ENCODE data around the gene PCNX2.
"Not testable (repeated sequence)": the region's sequence is repeated elsewhere in the genome, so short reads cannot be mapped to it uniquely, and the experiment has no call there.

Gene PCNX2

GRCh38 chr1:233004451-233004850 lies 291.1 kb downstream of the PCNX2 start:
- TF ChIP-seq SUZ12 (IDR thresholded peaks at IDR 0.05; ENCODE audit: extremely low read depth, insufficient read depth, insufficient read length) (no peak), ZNF274 (IDR thresholded peaks at IDR 0.05; ENCODE audit: low read depth, low read length) (no peak), YY1 (IDR thresholded peaks at IDR 0.05; ENCODE audit: insufficient read depth, insufficient read length) (no peak)
- Histone ChIP-seq H3K9ac (ENCODE audit: insufficient read length, low read depth) (no peak overlapping the region), H3K4me3 (ENCODE audit: insufficient read length, low read depth) (no peak overlapping the region), H3K36me3 (ENCODE audit: insufficient read depth, insufficient read length, low read length) (peaks cover 7% of the 10 kb centered on the region), H3K9me3 (ENCODE audit: insufficient read depth, low read length) (no peaks in the 10 kb centered on the region), H3K27me3 (ENCODE audit: insufficient read depth, insufficient read length) (no peaks in the 10 kb centered on the region), H3K4me1 (ENCODE audit: insufficient read depth, insufficient read length) (no peaks in the 10 kb centered on the region)
- no peak for DNase-seq (ENCODE audit: low read depth, low spot score)

GRCh38 chr1:233003638-233004037 lies 291.9 kb downstream of the PCNX2 start:
- not testable (repeated sequence) for H3K4me1 ChIP-seq (ENCODE audit: insufficient read depth, insufficient read length); H3K9me3 ChIP-seq (ENCODE audit: insufficient read depth, low read length); H3K27me3 ChIP-seq (ENCODE audit: insufficient read depth, insufficient read length); H3K9ac ChIP-seq (ENCODE audit: insufficient read length, low read depth); H3K4me3 ChIP-seq (ENCODE audit: insufficient read length, low read depth); DNase-seq (ENCODE audit: low read depth, low spot score)
- peaks cover 12% of the 10 kb centered on the region for H3K36me3 ChIP-seq (ENCODE audit: insufficient read depth, insufficient read length, low read length)

DNA sequence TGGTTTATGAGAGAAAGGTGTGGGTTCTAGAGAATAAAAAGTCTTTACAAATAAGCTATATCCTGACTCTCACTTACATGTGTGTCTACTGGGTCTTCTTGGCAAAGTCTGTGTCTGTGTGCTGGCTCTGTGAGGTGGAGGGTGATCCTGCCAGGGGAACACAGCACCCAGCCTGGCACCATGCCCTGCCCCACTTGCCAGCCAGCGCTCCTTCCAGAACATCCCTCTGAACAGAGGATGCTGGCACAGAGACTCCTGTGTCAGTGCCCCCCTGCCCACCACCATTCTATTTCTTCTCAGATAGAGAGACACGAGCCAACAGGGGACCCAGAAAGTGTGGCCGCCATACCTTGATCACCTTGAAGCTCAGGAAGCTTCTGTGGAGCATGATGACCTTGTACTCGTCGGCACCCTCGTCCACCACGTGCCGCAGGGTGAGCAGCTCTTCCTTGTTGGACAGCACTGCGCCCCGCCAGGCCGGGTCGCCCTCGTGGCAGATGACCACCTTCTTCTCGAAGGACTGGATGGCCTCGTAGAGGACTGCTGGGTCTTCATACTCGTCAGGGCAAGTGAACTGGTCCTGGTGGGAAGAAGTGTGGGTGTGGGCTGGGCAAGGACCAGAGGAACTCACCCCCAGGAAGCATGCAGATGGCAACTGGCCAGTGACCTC lies 295.4 kb downstream of the PCNX2 start:
- no peaks in the 10 kb centered on the region for H3K27me3 ChIP-seq (ENCODE audit: insufficient read depth, insufficient read length)
- H3K9ac ChIP-seq (ENCODE audit: insufficient read length, low read depth), result no peak overlapping the region
- DNase-seq (ENCODE audit: low read depth, low spot score), result no peak
- peaks cover 2% of the 10 kb centered on the region; the same call in 1 of the 2 replicates for H3K9me3 ChIP-seq (ENCODE audit: insufficient read depth, low read length)
- H3K4me1 ChIP-seq (ENCODE audit: insufficient read depth, insufficient read length), result no peaks in the 10 kb centered on the region
- TF ChIP-seq ZNF274 (IDR thresholded peaks at IDR 0.05; ENCODE audit: low read depth, low read length) (no peak), SUZ12 (IDR thresholded peaks at IDR 0.05; ENCODE audit: extremely low read depth, insufficient read depth, insufficient read length) (no peak), YY1 (IDR thresholded peaks at IDR 0.05; ENCODE audit: insufficient read depth, insufficient read length) (no peak)
- H3K36me3 ChIP-seq (ENCODE audit: insufficient read depth, insufficient read length, low read length), result peaks cover 27% of the 10 kb centered on the region
- no peak overlapping the region for H3K4me3 ChIP-seq (ENCODE audit: insufficient read length, low read depth)

DNA sequence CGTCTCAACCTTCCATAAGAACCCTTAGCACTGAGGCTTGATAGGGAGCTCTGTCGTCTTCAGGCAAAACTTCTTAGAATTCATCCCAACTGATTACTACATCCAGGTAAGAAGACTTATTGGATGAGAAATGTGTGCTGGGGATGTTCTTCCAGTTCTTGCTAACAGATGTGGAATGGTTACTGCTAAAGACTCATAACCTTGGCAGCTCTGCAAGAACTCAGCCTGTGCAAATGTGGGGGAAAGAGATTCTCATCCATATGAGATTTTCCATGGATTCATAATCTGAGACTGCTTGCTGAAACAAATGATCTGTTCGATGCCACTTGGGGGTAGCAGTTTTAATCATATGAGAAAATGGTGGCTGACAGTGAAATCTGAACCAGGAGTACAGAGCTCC lies 296.9 kb downstream of the PCNX2 start:
- no peak overlapping the region for H3K4me3 ChIP-seq (ENCODE audit: insufficient read length, low read depth)
- H3K9ac ChIP-seq (ENCODE audit: insufficient read length, low read depth), result no peak overlapping the region
- no peaks in the 10 kb centered on the region for H3K27me3 ChIP-seq (ENCODE audit: insufficient read depth, insufficient read length)
- TF ChIP-seq YY1 (IDR thresholded peaks at IDR 0.05; ENCODE audit: insufficient read depth, insufficient read length), result no peak
- TF ChIP-seq ZNF274 (IDR thresholded peaks at IDR 0.05; ENCODE audit: low read depth, low read length), result no peak
- TF ChIP-seq SUZ12 (IDR thresholded peaks at IDR 0.05; ENCODE audit: extremely low read depth, insufficient read depth, insufficient read length), result no peak
- H3K9me3 ChIP-seq (ENCODE audit: insufficient read depth, low read length), result peaks cover 17% of the 10 kb centered on the region
- no peaks in the 10 kb centered on the region for H3K4me1 ChIP-seq (ENCODE audit: insufficient read depth, insufficient read length)
- H3K36me3 ChIP-seq (ENCODE audit: insufficient read depth, insufficient read length, low read length), result peaks cover 29% of the 10 kb centered on the region
- no peak for DNase-seq (ENCODE audit: low read depth, low spot score)

DNA sequence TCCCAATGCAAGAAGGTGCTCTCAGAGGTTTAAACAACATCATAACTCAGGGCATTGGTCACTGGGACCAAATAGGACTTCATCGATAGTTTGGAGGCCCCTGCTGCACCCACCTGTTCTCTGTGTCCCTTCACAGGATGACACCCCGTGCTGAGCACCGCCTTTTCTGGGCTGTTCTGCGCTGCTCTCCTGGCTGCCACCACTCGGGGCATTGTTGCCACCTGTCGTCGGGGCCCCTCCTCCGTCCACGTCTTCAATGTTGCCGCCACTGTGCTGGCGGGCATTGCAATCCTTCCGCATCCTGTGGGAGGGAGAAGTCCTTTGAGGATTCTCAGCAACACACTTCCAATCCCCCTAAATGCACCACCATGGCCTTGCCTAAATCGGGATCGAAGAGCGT lies 297.4 kb downstream of the PCNX2 start:
- Histone ChIP-seq H3K9me3 (ENCODE audit: insufficient read depth, low read length) (peaks cover 22% of the 10 kb centered on the region), H3K36me3 (ENCODE audit: insufficient read depth, insufficient read length, low read length) (peaks cover 29% of the 10 kb centered on the region), H3K4me1 (ENCODE audit: insufficient read depth, insufficient read length) (no peaks in the 10 kb centered on the region), H3K9ac (ENCODE audit: insufficient read length, low read depth) (no peak overlapping the region), H3K4me3 (ENCODE audit: insufficient read length, low read depth) (no peak overlapping the region), H3K27me3 (ENCODE audit: insufficient read depth, insufficient read length) (no peaks in the 10 kb centered on the region)
- TF ChIP-seq YY1 (IDR thresholded peaks at IDR 0.05; ENCODE audit: insufficient read depth, insufficient read length) (no peak), SUZ12 (IDR thresholded peaks at IDR 0.05; ENCODE audit: extremely low read depth, insufficient read depth, insufficient read length) (no peak), ZNF274 (IDR thresholded peaks at IDR 0.05; ENCODE audit: low read depth, low read length) (no peak)
- DNase-seq (ENCODE audit: low read depth, low spot score), result no peak

GRCh38 chr1:232996143-232996542 lies 299.4 kb downstream of the PCNX2 start:
- H3K4me1 ChIP-seq (ENCODE audit: insufficient read depth, insufficient read length), result no peaks in the 10 kb centered on the region
- no peaks in the 10 kb centered on the region for H3K27me3 ChIP-seq (ENCODE audit: insufficient read depth, insufficient read length)
- H3K36me3 ChIP-seq (ENCODE audit: insufficient read depth, insufficient read length, low read length), result peaks cover 29% of the 10 kb centered on the region
- H3K4me3 ChIP-seq (ENCODE audit: insufficient read length, low read depth), result no peak overlapping the region
- no peak overlapping the region for H3K9ac ChIP-seq (ENCODE audit: insufficient read length, low read depth)
- no peak for TF ChIP-seq SUZ12 (IDR thresholded peaks at IDR 0.05; ENCODE audit: extremely low read depth, insufficient read depth, insufficient read length)
- TF ChIP-seq YY1 (IDR thresholded peaks at IDR 0.05; ENCODE audit: insufficient read depth, insufficient read length), result no peak
- H3K9me3 ChIP-seq (ENCODE audit: insufficient read depth, low read length), result peaks cover 31% of the 10 kb centered on the region
- DNase-seq (ENCODE audit: low read depth, low spot score), result no peak

GRCh38 chr1:232995189-232995588 lies 300.3 kb downstream of the PCNX2 start:
- H3K27me3 ChIP-seq (ENCODE audit: insufficient read depth, insufficient read length), result no peaks in the 10 kb centered on the region
- DNase-seq (ENCODE audit: low read depth, low spot score), result no peak
- H3K4me1 ChIP-seq (ENCODE audit: insufficient read depth, insufficient read length), result no peaks in the 10 kb centered on the region
- H3K9ac ChIP-seq (ENCODE audit: insufficient read length, low read depth), result no peak overlapping the region
- H3K36me3 ChIP-seq (ENCODE audit: insufficient read depth, insufficient read length, low read length), result peaks cover 28% of the 10 kb centered on the region
- no peak for TF ChIP-seq YY1 (IDR thresholded peaks at IDR 0.05; ENCODE audit: insufficient read depth, insufficient read length)
- no peak overlapping the region for H3K4me3 ChIP-seq (ENCODE audit: insufficient read length, low read depth)
- H3K9me3 ChIP-seq (ENCODE audit: insufficient read depth, low read length), result peaks cover 31% of the 10 kb centered on the region

DNA sequence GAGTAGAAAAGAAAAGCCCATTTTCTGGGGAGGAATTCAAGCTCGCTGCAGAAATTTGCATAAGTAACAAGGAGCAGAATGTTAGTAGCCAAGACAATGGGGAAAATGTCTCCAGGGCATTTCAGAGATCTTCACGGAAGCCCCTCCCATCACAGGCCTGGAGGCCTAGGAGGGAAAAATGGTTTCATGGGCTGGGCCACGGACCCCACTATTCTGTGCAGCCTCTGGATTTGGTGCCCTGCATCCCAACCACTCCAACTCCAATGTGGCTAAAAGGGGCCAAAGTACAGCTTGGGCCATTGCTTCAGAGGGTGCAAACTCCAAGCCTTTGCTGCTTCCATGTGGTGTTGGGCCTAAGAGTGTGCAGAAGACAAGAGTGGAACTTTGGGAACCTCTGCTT lies 302.0 kb downstream of the PCNX2 start:
- H3K36me3 ChIP-seq (ENCODE audit: insufficient read depth, insufficient read length, low read length), result peaks cover 22% of the 10 kb centered on the region
- no peaks in the 10 kb centered on the region for H3K27me3 ChIP-seq (ENCODE audit: insufficient read depth, insufficient read length)
- TF ChIP-seq ZNF274 (IDR thresholded peaks at IDR 0.05; ENCODE audit: low read depth, low read length) (no peak), YY1 (IDR thresholded peaks at IDR 0.05; ENCODE audit: insufficient read depth, insufficient read length) (no peak), SUZ12 (IDR thresholded peaks at IDR 0.05; ENCODE audit: extremely low read depth, insufficient read depth, insufficient read length) (no peak)

More for the DNA sequence above, 302.0 kb downstream of the PCNX2 start:
- Histone ChIP-seq H3K4me3 (ENCODE audit: insufficient read length, low read depth) (no peak overlapping the region), H3K9me3 (ENCODE audit: insufficient read depth, low read length) (peaks cover 31% of the 10 kb centered on the region), H3K9ac (ENCODE audit: insufficient read length, low read depth) (no peak overlapping the region), H3K4me1 (ENCODE audit: insufficient read depth, insufficient read length) (no peaks in the 10 kb centered on the region)
- no peak for DNase-seq (ENCODE audit: low read depth, low spot score)
